GM18502 (cell line): ENCODE results near the gene ZNF280C.
"Not testable (repeated sequence)": the region's sequence is repeated elsewhere in the genome, so short reads cannot be mapped to it uniquely, and the experiment has no call there.

Source experiments
- ATAC-seq: cut with Tn5 transposase; IDR thresholded peaks from one replicate; pipeline ENCODE4 v1.9.1; 2021; ENCODE audit warnings: mild to moderate bottlenecking; ENCODE audit not compliant: unreplicated experiment, poor library complexity

ZNF280C gene

DNA sequence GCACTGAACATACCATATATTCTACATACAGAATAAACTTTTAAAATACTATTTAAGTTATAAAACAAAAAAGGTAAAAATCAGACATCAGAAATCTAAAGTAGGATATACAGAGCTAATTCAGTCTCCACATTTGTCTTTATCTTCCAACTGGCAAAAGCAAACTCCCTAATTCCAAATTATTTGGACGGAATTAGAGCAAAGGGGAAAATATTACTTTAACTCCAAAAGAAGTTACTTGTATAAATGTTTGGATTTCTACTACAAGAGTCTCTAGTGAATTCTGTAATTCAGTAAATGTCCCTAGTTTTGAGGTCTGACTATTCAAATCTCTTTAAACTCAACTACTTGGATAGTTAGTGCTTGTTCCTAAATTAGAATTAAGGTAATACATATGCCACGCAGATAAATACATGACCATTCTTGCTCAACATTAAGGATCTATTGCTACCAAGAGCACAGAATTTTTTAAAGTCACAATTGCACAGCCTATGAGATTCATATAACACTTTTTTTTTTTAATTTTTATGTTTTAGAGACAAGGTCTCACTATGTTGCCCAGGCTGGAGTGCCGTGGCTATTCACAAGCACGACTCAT, 7.3 kb downstream of the ZNF280C start:
- ATAC-seq = no peak

DNA sequence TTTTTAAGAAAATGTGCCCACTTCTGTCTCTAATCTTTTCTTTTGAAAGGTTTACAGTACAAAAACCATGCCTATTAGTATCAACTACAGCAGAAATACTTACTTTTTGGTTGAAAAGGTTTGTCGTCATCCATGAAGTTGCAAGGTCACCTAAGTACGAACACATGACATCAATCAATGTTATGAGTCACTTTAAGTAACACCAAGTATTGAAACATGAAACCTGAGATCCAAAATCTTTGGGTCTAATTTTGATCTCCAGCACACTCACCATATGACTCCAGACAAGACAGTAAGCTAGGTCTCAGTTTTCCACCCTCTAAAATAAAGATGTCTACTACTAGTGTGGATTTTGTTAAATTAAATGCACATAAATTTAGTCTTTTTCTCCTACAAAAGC, 8.4 kb downstream of the ZNF280C start:
- ATAC-seq = no peak

DNA sequence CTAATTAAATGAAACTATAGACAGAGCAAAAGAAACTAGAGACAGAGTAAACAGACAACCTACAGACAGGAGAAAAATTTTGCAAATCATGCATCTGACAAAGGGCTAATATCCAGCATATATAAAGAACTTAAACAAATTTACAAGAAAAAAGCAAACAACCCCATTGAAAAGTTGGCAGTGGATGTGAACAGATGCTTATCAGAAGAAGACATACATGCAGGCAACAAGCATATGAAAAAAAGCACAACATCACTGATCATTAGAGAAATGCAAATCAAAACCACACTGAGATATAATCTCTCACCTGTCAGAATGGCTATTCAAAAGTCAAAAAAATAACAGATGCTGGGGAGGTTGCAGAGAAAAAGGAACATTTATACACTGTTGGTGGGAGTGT, 14.8 kb downstream of the ZNF280C start:
- ATAC-seq = no peak

DNA sequence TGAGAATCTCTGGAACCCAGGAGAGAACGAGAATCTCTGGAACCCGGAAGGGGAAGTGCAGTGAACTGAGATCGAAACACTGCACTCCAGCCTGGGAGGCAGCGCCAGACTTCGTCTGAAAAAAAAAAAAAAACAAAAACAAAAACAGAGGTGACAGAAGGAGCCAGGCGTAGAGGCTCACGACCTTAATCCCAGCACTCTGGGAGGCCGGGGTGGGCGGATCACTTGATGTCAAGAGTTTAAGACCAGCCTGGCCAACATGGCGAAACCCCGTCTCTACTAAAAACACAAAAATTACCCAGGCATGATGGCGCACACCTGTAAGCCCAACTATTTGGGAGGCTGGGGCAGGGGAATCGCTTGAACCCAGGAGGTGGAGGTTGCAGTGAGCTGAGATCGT, 17.0 kb downstream of the ZNF280C start:
- ATAC-seq = no peak

DNA sequence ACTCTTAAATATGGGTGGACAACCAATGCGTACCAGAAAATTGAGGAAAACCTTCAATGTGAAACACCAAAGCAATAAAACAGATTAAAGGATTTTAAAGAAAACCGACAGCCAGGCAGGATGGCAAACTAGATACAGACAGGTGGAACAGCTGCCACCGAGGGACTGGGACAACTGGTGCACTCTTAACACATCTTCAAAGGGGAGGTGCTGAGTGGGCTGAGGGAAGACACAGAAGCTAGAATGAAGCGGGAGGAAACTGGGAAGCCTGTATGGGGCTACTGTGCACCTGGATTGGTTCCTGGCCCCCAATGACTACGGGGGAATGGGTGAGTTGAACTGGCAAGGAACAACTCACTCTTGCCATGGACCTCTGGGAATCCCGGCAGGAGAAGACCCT, 20.7 kb downstream of the ZNF280C start:
- ATAC-seq = no peak

DNA sequence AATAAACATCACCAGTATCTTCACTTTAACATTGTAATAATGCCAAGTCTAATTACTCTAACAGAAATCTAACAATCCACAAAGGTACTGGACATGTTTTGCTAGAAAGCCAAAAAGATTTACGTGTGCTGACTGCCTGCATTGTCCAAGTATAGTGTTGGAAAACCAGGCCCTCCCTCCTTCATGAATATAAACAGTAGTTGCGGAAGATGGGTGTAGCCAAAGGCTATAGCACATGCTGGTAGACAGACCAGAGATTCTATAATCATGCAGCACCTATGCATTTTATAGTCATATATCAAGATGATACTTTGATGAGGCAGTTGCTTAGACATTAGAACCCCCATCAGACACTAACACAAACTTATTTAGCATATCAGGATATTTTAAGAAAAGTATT, 22.6 kb downstream of the ZNF280C start:
- ATAC-seq = no peak

DNA sequence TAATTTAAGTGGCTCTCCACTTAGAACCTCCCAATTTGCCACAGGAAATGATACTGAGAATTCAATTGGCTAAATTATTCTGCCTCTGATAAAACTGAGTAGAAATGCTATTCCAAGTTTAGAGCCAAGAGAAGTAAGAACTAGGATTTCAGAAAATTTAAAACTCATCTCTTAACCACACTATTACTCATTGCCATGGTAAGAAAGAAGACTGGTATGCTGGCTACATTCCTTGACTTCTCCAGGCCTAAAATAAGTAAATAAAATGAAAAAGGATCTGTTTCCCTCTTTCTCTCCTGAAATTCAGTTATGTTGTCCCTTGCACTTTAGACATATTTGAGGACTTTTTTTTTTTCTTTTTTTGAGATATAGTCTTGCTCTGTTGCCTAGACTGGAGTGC, 23.3 kb downstream of the ZNF280C start:
- ATAC-seq = no peak

DNA sequence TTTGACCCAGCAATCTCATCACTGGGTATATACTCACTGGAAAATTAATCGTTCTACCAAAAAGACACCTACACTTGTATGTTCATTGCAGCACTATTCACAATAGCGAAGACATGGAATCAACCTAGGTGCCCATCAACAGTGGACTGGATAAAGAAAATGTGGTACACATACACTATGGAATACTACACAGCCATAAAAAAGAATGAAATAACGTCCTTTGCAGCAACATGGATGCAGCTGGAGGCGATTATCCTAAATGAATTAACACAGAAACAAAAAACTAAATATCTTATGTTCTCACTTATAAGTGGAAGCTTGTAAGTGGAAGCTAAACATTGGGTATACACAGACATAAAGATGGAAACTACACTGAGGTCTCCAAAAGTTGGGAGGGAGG, 37.5 kb downstream of the ZNF280C start:
- not testable (repeated sequence) for ATAC-seq

DNA sequence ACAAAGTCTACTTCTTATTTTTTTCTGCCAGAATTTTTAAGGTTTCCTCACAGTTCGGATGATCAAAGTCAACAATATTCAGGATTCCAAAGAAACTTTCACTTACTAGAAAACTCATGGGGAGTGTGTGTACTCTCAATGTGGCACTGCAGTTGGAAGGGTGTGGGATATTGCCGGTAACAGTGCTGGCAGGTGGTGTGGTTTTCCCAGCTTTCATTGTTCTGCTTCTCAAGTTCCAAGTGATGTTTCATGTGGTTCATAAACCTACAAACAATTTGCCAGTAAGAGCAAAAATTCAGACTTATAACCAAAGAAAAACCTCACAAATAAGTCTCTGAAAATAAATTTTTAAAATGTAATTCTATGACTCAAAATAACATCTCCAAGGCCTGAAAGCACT, 39.8 kb downstream of the ZNF280C start:
- ATAC-seq = no peak

DNA sequence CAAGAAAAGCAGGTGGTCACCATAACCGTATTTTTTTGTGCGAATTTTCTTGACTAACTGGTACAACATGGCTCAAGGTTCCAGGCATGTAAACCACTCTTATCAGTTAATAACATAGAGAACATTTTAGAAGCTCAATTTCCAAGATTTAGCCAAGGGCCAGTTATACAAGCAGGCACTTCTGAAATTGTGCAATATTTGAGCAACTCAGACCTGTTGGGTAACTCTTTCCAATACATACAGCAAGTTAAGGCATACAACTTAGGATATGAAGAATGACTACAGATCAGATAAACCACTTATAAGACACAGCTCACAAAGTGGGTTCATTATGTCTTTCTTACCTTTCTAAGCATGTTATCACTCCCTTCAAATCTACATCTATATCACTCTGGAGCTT, 43.9 kb downstream of the ZNF280C start:
- no peak for ATAC-seq

DNA sequence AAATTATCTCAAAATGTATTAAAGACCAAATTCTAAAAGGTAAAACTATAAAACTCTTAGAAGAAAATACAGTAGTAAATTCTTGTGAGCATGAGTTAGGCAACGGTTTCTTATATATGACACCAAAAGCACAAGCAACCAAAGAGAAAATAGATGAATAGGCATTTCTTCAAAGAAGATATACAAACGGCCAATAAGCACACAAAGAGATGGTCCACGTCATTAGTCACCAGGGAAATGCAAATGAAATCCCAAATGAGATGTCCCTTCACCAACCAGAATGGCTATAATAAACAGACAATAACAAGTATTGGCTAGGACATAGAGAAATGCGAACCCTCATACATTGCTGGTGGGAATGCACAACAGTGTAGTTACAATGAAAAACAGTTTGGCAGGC, 52.4 kb downstream of the ZNF280C start:
- peak; percentile 69 for ATAC-seq

DNA sequence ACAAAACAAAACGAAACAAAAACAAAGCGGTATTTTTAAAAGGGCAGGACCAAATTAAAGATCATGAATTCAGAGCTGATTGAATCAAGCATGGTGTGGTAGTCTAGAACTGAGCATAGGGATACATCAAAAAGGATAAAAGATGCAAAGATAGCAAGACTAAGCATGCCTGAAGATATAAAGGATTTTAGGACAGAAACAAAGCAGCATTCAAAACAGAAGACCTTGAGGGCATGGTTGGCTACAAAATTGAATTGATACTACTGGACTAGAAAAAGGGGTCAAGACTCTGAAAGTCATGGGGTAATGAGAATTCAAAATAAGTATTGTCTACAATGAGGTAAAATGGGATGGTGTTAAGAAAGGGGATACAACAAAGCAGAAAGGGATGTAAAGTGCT, 55.3 kb downstream of the ZNF280C start:
- ATAC-seq = no peak

DNA sequence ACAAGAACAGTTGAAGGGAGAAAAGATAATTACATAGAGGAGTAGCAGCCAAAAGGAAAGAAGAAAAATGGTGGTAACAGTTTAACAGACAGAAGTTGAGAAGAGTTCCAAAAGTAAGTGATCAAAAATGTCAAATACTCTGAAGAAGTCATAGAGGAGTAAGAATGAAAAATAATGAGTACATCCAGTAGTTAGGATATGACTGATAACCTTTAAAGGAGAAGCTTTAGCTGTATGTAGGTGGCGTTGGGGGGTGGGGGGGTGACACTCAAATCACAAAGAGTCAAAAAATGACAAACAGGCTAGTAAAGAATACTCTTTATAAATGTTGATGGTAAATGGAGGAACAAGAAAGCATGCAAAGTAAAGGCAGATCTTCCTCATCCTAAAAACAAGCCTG, 56.3 kb downstream of the ZNF280C start:
- no peak for ATAC-seq

DNA sequence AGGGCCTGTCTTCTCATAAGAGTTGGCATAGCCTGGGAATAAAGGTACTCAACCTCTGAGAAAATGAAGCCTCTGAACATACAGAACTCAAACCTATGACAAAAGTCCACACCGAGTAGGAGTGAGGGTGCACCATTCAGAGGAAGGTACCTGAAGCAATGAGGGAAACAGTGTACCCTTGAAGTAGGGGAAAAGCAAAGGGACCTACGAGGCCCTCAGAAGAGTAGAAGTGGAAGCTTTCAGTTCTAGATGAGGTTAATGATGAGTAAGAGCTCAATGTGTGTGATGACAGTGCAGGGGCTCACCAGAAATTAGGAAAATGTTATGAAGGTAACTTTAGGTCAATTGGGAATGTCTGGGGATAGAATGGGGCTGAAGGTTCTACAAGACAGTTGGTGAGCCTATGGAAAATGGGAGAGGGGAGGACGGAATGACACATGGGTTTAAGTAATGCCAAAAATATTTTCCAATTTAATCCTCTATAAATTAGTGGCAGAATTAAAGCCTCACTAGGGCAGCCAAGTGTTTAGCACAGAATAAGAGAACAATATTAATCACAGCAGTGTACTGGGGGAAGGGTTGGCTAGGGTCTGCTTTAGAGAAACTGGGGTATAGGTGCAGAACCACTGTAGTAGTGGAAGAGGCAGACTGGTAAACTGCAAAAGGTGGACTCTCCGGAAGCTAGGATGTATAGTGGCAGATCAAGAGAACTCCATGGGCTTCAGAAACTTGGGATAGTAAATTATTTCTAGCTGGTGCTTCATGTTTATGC, 57.1 kb downstream of the ZNF280C start:
- ATAC-seq = no peak

DNA sequence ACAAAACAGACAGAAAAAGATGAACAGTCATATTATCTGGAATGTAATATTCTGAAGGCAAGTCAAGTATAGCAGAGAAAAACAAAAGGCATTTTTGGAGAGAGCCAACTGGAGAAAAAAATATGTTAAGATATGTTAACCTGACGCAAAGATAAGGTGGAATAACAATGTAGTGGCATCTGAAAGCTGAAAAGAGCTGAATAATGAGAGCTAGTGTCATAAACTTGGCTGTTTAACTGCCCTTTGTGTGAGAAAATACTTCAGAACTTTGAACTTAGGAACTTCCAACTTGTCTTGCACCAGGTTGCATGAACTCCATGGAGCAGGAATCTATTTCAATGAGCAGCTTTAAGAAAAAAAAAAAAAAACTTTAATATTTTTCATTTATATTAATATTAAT, 64.1 kb downstream of the ZNF280C start:
- no peak for ATAC-seq

DNA sequence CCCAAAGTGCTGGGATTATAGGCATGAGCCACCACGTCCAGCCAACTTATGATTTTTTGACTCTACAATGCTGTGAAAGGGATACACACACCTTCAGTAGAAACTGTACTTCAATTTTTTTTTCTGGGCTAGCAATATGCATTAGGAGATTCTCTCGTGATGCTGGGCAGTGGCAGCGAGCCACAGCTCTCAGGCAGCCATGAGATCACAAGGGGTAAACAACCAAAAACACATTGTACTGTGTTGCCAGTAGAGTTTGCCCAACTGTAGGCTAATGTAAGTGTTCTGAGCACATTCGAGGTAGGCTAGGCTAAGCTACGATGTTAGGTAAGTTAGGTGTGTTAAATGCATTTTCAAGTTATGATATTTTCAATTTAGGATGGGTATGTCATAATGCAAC, 71.2 kb downstream of the ZNF280C start:
- no peak for ATAC-seq

DNA sequence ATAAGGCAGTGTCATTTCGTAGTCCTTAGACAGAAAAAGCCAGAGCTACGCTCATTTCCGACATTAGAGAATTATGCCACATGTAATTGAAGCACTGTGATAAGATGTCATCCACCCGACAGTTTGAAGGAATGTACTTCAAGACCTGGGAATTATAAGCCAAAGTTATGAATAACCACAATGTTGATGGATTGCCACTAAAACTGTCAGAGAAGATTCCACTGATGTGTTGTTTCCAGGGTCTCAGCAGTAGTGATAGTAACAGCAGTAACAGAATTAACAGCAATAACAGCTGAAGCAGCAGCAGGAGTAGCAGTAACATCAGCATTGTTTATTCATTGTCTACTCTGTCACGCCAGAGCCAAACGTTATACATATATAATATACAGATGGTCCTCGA, 72.2 kb downstream of the ZNF280C start:
- ATAC-seq = no peak

DNA sequence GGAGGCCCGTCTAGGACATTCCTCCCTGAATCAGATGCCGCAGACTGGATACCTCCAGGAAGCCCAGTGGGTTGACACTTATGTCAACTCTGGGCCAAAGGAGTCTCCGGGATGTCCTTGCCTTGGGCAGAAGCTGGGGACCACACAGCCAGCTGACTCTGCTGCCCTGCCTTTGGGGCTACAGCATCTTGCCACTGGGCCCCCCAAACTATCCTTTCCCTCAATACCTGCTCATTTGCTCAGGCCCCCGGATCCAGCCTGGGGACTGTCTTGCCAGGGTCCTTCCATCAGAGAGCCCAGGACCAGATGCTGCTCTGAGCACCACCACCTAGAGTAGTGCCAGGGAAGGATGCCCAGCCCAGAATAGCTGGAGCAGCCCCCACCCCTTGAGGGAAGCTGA, 77.9 kb downstream of the ZNF280C start:
- ATAC-seq = no peak

DNA sequence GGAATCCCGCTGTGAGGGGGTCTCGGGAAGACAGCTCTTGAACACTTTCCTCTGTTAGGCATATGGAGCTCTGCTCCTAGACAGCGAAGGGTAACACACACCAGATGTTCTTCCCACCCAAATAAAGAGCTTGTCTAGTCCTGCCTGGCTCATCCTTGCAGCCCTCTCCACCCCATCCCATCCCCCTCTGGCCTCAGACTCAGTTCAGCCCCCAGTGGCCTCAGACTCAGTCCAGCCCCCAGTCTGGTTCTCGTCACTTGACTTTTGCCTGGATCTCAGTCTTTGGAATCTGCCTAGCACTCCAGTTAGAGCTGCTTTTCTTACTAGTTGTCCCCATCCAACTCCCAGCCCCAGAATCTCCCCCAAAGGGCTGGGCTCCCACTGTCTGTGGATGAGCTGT, 82.0 kb downstream of the ZNF280C start:
- ATAC-seq = no peak

DNA sequence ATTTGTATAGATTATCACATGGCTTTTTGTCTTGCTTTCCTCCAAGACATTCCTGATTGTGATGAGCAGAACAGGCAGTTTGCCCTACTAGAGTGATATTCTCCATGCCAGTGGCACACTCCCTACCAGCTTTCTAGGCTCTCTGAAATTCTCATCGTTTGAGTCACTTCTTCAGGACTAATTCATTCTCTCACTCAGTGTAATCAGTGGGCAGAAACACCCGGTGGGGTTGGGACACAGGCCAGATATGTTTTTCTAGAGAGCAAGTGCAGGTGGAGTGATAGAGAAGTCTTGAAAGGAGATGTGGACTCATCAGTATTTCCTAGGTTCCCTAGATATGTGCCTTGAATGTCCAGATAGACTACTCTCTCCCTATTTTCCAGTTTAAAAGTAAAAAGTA, 83.8 kb downstream of the ZNF280C start:
- no peak for ATAC-seq

DNA sequence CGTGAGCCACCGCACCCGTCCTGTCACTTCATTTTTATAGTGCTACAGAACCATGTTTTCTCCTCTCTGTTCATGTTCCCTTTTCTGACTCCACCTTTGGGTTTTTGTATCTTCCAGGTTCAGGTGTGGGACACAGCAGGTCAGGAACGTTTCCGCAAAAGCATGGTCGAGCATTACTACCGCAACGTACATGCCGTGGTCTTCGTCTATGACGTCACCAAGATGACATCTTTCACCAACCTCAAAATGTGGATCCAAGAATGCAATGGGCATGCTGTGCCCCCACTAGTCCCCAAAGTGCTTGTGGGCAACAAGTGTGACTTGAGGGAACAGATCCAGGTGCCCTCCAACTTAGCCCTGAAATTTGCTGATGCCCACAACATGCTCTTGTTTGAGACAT, 84.5 kb downstream of the ZNF280C start:
- no peak for ATAC-seq

DNA sequence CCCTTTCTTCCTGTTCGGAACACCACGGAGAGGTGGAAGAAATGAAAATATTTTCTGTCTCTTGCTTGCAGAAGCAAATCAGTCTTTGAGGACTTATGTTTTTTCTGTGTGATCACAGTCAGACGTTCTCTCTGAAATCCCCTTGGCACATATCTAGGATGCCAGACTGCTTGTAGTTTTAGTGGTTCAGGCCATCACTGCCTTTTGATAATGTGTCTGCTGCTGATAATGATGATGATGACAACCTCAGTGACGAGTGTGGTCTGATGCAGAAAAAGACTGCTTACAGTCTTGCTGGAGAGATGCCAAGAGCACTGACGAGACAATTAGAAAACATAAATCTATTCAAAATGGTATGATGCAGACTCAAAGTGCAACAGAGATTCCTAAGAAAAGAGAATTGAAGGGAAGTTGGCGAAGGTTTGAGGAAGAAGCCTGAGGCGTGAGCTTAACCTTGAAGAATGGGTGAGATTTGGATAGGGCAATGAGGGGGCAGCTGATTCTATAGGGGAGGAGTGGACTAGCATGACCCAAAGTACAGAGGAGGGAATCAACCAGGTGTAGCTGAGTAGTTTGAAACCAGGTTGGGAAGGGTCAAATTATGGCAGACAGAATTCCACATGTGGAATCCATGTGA, 89.0 kb downstream of the ZNF280C start:
- no peak for ATAC-seq
